Astrocyte of the spinal cord (primary cell): ENCODE results near the gene PTPRN2.

Experiments
- DNase-seq: peaks from one replicate; pipeline ENCODE4 v3.0.0; 2011; ENCODE audit warnings: low read depth, low spot score
- H3K4me3 ChIP-seq: 2 replicates; pipeline ENCODE4 v1.5.1; 2011; ENCODE audit warnings: low read depth, mild to moderate bottlenecking, low read length, moderate library complexity
- in situ Hi-C: cut with HindIII; loops from 2 replicates; pipeline ENCODE4 v1.10.0; 2017; ENCODE audit warnings: low sequenced_read_pairs
- TF ChIP-seq, protein P1 (sequence below): IDR thresholded peaks from 2 replicates; pipeline ENCODE4 v1.5.1; 2012; ENCODE audit warnings: low read depth, mild to moderate bottlenecking, low read length, inconsistent platforms

PTPRN2 gene

DNA sequence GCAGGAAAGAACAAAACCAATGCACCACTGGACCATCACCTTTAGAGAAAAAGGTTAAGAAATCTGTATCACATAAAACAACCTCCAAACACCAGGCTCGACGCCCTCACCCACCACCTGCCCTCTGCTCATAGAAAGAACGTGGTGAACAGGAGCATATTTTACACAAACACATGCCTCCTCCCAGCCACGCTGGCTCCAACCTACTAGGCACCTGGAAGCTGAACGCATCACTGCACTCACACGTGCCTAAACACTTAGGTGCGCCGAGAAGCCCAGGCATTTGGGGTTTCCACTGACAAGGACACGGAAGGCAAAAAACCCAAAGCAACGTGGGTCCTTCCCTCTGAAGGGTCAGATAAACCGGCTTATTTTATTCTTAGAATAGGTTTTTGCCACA lies 56.0 kb downstream of the PTPRN2 start:
- in situ Hi-C loops: no loop called here
- no peak overlapping the region for H3K4me3 ChIP-seq
- DNase-seq: no peak
- TF ChIP-seq, protein P1, sequence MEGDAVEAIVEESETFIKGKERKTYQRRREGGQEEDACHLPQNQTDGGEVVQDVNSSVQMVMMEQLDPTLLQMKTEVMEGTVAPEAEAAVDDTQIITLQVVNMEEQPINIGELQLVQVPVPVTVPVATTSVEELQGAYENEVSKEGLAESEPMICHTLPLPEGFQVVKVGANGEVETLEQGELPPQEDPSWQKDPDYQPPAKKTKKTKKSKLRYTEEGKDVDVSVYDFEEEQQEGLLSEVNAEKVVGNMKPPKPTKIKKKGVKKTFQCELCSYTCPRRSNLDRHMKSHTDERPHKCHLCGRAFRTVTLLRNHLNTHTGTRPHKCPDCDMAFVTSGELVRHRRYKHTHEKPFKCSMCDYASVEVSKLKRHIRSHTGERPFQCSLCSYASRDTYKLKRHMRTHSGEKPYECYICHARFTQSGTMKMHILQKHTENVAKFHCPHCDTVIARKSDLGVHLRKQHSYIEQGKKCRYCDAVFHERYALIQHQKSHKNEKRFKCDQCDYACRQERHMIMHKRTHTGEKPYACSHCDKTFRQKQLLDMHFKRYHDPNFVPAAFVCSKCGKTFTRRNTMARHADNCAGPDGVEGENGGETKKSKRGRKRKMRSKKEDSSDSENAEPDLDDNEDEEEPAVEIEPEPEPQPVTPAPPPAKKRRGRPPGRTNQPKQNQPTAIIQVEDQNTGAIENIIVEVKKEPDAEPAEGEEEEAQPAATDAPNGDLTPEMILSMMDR: no peak

DNA sequence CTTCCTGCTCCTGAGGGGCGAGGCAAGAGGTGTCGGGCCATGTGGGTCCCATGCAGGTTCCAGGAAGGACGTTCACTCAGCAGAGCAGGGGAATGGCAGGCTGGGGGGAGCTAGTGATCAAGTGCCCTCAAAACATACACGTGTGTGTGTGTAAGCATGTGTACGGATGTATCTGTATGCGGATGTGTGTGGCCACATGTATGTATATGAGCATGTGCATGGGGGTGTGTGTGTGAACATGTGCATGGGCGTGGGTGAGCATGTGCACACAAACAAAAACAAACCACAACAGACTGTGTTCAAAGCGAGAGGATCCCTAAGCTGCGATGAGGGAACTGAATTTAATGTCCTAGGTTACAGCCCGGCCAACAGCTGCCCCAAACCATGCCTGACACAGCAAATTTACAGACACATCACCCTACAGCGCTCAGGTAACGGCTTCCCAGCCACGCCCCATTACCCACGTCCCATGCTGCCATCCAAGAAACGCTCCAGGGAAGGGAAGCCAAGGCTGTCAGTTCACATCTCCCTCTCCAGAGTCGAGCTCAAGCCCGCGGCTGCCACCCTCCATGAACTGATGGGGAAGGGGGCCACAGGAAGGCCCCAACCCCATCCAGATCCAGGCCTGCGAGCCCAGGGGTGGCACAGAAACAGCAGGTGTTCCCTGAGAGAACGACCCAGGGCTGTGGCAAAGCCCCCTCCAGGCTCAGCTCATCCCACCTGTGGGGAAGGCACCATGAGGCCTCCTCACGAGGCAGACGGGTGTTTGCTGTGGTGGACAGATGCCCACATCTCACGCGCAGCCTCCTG lies 56.6 kb downstream of the PTPRN2 start:
- TF ChIP-seq, protein P1: no peak
- in situ Hi-C loops: no loop called here
- DNase-seq: no peak
- H3K4me3 ChIP-seq: no peak overlapping the region

DNA sequence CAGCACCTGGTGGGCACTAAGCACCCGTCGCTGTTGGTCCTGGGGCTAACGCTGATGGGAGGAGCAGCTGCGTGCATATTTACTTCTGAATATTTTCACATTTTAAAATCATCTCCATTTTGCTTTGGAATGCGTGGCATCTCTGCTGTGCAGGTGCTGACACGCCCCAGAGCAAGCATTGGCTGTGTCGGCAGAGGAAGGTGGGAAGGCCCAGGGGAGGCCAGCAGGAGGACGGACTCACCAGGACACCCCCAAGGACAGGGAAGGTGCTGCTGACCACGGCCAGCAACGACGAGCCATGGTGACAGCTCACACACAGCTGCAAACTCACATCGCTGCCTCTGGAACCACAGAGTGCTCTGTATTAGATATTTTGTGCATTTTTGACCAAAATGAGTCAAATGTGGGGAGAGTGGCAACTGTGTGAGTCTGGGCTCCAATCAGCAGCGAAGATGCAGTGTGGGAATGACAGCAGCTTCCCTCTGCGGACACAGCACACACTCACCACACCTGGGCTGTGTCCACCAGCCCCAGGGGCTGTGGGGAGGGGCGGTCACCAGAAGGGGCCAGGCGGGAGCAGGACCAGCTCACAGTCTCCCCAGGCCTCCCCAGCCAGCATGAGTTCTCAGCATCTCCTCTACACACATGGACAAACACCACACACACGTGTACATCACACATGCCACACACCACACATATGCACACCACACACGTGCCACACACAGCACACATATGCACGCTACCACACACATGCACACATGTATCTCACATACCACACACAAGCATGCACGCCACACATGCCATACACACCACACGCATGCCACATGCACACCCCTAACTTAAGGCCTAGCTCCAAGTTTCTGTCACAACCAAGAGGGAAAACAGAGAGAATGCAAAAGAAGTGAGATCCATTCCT lies 58.2 kb downstream of the PTPRN2 start:
- in situ Hi-C loops: no loop called here
- DNase-seq: no peak
- TF ChIP-seq, protein P1: no peak
- no peak overlapping the region for H3K4me3 ChIP-seq

DNA sequence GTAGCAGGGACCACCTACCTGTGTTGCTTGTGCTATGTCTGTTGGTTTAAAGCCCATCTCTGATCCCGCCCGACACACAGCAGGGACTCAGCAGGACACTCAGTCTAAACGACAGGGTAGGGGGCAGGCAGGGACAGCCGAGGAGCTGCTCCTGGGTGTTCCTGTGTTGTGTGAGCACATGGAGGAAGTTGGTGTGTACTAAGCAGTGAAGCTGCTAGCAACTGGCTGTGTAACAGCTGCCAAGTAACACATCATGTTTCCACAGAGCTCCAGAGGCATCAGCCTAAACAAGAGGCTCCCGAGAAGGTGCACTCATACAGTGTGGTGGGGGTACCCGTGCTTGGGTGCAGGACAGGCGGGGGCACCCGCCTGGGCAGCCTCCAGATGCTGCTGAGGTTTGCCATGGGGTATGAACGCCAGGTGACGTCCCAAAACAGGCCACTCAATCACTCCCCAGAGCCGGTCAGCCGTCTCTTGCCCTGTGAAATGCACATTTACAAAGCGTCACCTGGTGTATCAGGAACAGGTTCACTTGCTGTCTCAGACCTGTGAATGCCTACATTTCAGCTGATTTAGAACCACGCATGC lies 59.6 kb downstream of the PTPRN2 start:
- DNase-seq: no peak
- in situ Hi-C loops: no loop called here
- H3K4me3 ChIP-seq: no peak overlapping the region
- TF ChIP-seq, protein P1: no peak

DNA sequence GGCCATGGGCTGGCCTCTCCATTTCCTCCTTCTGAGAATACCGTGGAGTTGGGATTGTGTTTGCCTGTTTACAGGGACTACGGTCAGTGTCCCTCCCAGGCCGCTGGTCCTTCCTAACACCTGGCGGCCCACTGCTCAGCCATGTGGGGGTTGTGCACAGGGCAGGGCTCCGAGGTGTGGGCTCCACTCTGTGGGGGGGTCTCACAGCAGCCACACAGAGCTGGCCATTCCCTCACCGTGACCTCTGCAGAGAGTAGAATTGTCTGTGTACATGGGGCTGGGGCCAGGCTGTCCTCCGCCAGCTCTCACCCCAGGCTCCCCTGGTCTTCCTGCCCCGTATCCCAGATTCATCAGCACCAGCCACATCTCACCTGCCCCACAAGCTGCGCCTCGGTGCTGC lies 60.1 kb downstream of the PTPRN2 start:
- TF ChIP-seq, protein P1: no peak
- in situ Hi-C loops: no loop called here
- no peak for DNase-seq
- H3K4me3 ChIP-seq: no peak overlapping the region

DNA sequence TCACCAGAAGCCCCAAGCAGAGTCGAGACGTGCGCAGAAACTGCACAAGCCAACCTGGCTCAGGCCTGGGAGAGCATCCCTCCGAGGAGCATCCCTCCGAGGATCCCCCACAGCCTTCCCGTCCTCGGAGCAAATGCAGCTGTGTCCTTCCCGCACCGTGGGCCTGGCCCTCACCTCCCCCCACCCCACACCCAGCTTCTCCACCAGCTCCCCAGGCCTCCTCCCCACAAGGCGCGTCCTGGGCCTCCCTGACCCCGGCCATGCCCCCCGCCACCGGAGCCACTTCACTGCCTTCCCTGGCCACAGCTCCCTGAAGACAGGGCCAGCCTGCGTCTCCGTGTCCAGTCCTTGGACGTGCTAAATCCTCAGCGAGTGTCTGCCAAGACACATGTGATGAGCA lies 60.6 kb downstream of the PTPRN2 start:
- H3K4me3 ChIP-seq: no peak overlapping the region
- TF ChIP-seq, protein P1: no peak
- DNase-seq: no peak
- in situ Hi-C loops: no loop called here
